RWPE1 (cell line): ENCODE data around the gene SELENBP1.

Source experiments
- CTCF ChIA-PET: fragments of 350-600 bp; sonication (Branson Sonifier 250); formaldehyde crosslinking; extraction: SDS; loops from one replicate; lab custom pipeline; 2021; lab: Yijun Ruan, JAX
- POLR2A ChIA-PET: fragments of 400-600 bp; formaldehyde crosslinking; extraction: SDS; loops from one replicate; lab custom pipeline; 2020; ENCODE audit warnings: antibody characterized with exemption; ENCODE audit not compliant: low non-redundant PET; lab: Yijun Ruan, JAX
- DNase-seq: peaks from one replicate; pipeline ENCODE4 v3.0.0; 2012; ENCODE audit warnings: low spot score
- H3K27ac ChIP-seq: fragments of 450-650 bp; 2 replicates; pipeline ENCODE4 v1.5.1; 2017
- CTCF ChIP-seq: fragments of 450-650 bp; conservative IDR thresholded peaks from 2 replicates; pipeline ENCODE4 v1.5.1; 2017; ENCODE audit warnings: low read depth, mild to moderate bottlenecking

SELENBP1 gene

GRCh38 chr1:151407304-151407703 is 34.8 kb upstream of the SELENBP1 start:
- H3K27ac ChIP-seq, result no peak overlapping the region
- DNase-seq, result no peak
- ChIA-PET POLR2A (no interaction called here), CTCF (interaction anchor here (0.5 kb wide), 2 partner anchors 67 to 107 kb away, joined by 3 read pairs; no protein-coding TSS in a partner anchor)
- no peak for TF ChIP-seq CTCF

DNA sequence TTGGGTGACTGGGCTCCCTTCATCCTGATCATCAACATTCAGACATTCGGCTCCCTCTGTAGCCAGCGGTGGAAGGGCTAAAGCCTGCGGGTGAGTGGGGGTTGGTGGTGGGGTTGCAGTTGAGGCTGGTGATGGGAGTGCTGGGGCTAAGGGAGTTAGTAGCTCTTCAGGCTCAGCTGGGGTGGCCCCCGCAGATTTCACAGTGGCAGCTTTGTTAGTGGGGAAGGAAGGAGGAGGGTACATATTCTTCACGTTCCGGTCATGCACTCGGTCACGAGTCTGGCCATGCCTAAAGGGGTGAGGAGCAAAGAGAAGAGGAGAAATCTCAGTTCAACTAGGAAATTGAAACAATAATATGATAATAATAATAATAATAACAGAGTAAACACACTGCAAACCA is 33.7 kb upstream of the SELENBP1 start:
- CTCF ChIA-PET, result interaction anchor here (0.6 to 0.8 kb wide), 3 partner anchors 10 to 409 kb away, joined by 3 to 4 read pairs (median 3); no protein-coding TSS in a partner anchor
- DNase-seq, result no peak
- peak overlapping the region; percentile 19; the same call in 1 of the 2 replicates for H3K27ac ChIP-seq
- POLR2A ChIA-PET, result no interaction called here
- TF ChIP-seq CTCF, result no peak

DNA sequence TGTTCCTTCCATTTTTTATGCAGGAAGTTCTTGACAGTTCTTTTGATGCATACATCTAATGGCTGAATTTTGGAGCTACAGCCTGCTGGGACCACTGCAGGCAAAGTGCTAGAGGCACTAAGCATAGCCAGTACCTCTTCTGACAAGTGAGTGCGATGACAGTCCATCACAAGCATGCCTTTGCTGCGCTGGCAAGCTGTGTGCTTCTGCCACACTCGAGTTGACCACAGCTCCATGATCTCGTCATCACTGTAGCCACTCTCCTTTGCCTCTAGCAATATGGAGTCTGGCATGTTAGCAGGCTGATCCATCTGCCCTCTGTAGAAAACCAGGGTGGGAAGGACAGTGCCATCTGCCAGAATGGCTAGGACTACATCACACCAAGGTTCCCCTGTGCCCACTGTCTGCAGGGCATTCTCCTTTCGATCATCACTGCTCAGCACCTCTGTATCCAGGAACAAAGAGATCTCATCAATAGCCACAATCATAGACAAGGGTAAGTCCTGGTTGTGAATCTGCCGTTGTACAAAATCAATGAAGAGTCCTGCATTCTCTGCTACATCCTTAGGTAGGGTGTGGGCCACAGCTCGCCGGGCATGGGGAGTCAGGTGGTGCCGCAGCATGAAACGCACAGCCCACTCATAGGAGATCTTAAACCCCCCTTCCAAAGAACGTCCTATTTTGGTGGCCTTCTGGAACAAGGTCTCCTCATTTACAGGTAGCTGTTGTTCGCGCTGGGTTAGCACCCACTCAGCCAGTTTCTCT is 32.9 kb upstream of the SELENBP1 start:
- no peak for TF ChIP-seq CTCF
- ChIA-PET POLR2A (no interaction called here), CTCF (interaction anchor here (0.7 to 0.8 kb wide), 2 partner anchors 11 to 408 kb away, joined by 3 to 4 read pairs; no protein-coding TSS in a partner anchor)
- DNase-seq, result no peak
- H3K27ac ChIP-seq, result peak overlapping the region; percentile 19

DNA sequence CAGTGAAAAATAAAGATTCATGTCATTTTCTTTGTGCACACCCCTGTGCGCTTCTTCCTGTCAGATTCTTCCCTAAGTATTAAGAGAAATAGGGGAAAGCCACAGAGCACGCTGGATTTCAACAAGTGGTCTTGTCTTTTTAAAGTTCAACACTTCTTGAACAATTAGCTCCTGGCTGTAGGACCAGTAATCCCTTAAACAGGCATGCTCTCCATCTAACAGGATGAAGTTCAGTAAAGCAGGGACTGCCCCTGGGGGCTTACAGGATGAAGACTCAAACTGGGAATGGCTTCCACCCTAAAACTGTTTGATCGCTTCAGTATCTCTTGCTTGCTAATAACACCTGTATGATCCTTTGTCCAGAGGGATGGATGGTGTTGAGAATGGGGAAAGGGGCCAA is 31.1 kb upstream of the SELENBP1 start:
- DNase-seq, result no peak
- H3K27ac ChIP-seq, result no peak overlapping the region
- POLR2A ChIA-PET, result no interaction called here
- TF ChIP-seq CTCF, result no peak
- CTCF ChIA-PET, result no interaction called here

GRCh38 chr1:151402764-151403163 is 30.3 kb upstream of the SELENBP1 start:
- ChIA-PET CTCF (interaction anchor here (0.6 kb wide), 1 partner anchor 383 kb away, joined by 3 read pairs; no protein-coding TSS in a partner anchor), POLR2A (no interaction called here)
- no peak for TF ChIP-seq CTCF
- no peak for DNase-seq
- no peak overlapping the region for H3K27ac ChIP-seq

DNA sequence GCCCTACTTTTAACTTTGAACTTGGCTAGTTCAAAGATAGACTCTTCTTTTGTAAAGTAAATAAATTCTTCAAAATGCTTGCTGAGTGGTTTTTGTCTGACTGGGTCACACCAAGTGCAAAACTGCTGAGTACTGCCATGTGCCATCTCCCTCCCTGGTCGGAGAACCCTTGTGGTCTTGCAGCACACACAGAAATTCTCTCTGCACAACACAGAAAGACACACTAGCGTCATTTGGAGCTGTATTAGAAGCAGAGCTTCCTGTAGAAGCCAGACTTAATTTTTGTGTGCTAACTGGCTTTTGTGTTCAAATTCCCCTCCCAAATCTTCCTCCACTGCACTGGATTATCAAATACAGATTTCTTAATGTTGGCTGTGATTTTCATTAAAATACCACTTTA is 29.4 kb upstream of the SELENBP1 start:
- ChIA-PET POLR2A (no interaction called here), CTCF (no interaction called here)
- no peak overlapping the region for H3K27ac ChIP-seq
- TF ChIP-seq CTCF, result no peak
- DNase-seq, result no peak
